Measurements from ENCODE around the gene B3GNT4. TPM values are rescaled to one million over a fixed set of nuclear protein-coding genes. Genes with fewer than 3 reads are reported as not detected.

The B3GNT4 gene
- total and polyA plus RNA-seq, 11 donors, result 0.11 to 0.27 TPM; not detected in 9

- DNase-seq (no peak), ATAC-seq (no peak)
- peaks cover 5 to 100% (median 96%) of the 10 kb centered on the region in 9 donors for H3K36me3 ChIP-seq
Measured at GRCh38 chr12:122216445-122216844, 12.9 kb downstream of the B3GNT4 start.

GRCh38 chr12:122225683-122226365, 22.3 kb downstream of the B3GNT4 start, which contains the start of gene DIABLO:
DIABLO (minus strand) TSS chr12:122226052; CDS start chr12:122226014, 38 bp downstream.
- Histone ChIP-seq H3K36me3 (peaks cover 3 to 63% (median 48%) of the 10 kb centered on the region in 9 donors), H3K9me3 (no peaks in the 10 kb centered on the region), H3K4me3 (peak within 1 kb of the TSS; percentile 70 to 99 (median 93)), H3K27ac (peak within 1 kb of the TSS; percentile 81 to 99 (median 96)), H3K27me3 (no peaks in the 10 kb centered on the region), H3K4me1 (peaks cover 6 to 34% (median 26%) of the 10 kb centered on the region in 12 donors)
- peak; percentile 98 to 99 (median 98) for ATAC-seq
- intact Hi-C loops (cut with DNase I), result loop anchor here in 2 of 10 donors (2.0 to 10.0 kb wide), 2 partner anchors 41 to 529 kb away; partner anchors contain the start of genes VPS33A (in 2 of the 2) and DENR (in 1 of the 2)
- peak; percentile 44 to 95 for TF ChIP-seq POLR2A (IDR thresholded peaks at IDR 0.05)
- TF ChIP-seq, protein P1, sequence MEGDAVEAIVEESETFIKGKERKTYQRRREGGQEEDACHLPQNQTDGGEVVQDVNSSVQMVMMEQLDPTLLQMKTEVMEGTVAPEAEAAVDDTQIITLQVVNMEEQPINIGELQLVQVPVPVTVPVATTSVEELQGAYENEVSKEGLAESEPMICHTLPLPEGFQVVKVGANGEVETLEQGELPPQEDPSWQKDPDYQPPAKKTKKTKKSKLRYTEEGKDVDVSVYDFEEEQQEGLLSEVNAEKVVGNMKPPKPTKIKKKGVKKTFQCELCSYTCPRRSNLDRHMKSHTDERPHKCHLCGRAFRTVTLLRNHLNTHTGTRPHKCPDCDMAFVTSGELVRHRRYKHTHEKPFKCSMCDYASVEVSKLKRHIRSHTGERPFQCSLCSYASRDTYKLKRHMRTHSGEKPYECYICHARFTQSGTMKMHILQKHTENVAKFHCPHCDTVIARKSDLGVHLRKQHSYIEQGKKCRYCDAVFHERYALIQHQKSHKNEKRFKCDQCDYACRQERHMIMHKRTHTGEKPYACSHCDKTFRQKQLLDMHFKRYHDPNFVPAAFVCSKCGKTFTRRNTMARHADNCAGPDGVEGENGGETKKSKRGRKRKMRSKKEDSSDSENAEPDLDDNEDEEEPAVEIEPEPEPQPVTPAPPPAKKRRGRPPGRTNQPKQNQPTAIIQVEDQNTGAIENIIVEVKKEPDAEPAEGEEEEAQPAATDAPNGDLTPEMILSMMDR (IDR thresholded peaks at IDR 0.05), result no peak
- 0 to 1% (median 1%) methylated on average over 29 to 74 of the region's 74 CpGs for WGBS, 4 donors
- DNase-seq, result peak; percentile 100

More at GRCh38 chr12:122216445-122216844, 12.9 kb downstream of the B3GNT4 start:
- Histone ChIP-seq H3K9me3 (no peaks in the 10 kb centered on the region), H3K27me3 (no peaks in the 10 kb centered on the region), H3K4me1 (no peaks in the 10 kb centered on the region), H3K27ac (no peak overlapping the region), H3K4me3 (no peak overlapping the region)
- 92 to 100% (median 98%) methylated on average over 1 of the region's 1 CpG for WGBS, 4 donors
- TF ChIP-seq, protein P1 (IDR thresholded peaks at IDR 0.05), result no peak
- no peak for TF ChIP-seq POLR2A (IDR thresholded peaks at IDR 0.05)
- intact Hi-C loops (cut with DNase I), result loop anchor here in 1 of 10 donors (10.0 kb wide), 1 partner anchor 172 kb away; no protein-coding TSS in a partner anchor

DNA sequence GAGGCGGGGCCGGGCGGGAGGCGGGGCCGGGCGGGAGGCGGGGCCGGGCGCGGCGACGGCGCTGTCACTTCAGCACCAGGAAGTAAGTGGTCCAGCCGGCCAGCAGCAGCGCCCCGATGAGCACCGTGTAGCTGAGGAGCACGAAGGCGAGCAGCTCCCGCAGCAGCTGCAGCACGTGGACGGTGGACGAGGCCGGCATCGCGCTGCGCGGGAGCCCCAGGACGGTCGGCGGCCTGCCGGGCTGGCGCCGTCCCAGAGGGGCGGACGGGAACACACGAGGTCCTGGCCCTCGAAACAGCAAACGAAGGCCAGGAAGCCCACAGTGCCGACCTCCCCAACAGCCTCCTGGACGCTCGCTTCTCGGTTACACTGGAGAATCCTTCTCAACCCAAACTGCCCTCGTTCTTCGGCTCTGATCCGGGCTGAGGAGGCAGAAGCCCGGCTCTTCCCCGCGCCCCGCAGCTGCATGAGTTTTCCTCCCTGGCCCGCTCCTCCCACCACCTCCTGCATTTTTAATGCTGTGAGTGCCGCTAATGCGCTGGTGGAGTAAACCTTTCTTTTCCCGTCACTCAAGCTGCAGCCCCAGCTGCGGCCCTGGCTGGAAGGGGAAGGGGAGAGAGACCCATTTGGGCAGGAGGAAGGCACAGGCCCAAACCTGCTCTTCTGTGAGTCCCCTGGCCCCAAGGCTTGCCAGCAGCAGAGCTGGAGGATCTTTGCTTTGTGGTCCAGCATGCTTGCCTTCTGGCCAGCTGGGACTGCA, 23.0 kb downstream of the B3GNT4 start:
- ATAC-seq (no peak), DNase-seq (no peak)
- Histone ChIP-seq H3K27me3 (no peaks in the 10 kb centered on the region), H3K4me3 (peak overlapping the region in 11 of 12 donors; percentile 25 to 99 (median 91)), H3K27ac (peak overlapping the region in 3 of 12 donors; percentile 18 to 75 (median 34)), H3K36me3 (peaks cover 0 to 63% (median 48%) of the 10 kb centered on the region in 9 donors), H3K9me3 (no peaks in the 10 kb centered on the region), H3K4me1 (peaks cover 6 to 34% (median 26%) of the 10 kb centered on the region in 12 donors)
- WGBS, 4 donors, result 6 to 11% (median 8%) methylated on average over 46 to 55 of the region's 55 CpGs
- intact Hi-C loops (cut with DNase I), result loop anchor here in 1 of 10 donors (2.0 to 10.0 kb wide), 2 partner anchors 40 to 528 kb away; partner anchors contain the start of genes DENR and VPS33A
- TF ChIP-seq, protein P1 (IDR thresholded peaks at IDR 0.05), result no peak
- TF ChIP-seq POLR2A (IDR thresholded peaks at IDR 0.05), result no peak

Data from heart left ventricle (tissue), 16 donors.